Panc1 (cell line): ENCODE results near the gene SHANK1. TPM values are rescaled to one million over a fixed set of nuclear protein-coding genes. Genes with fewer than 3 reads are reported as not detected.

ENCODE experiments used
- ATAC-seq: fragments of 200-7000 bp; cut with Tn5 transposase; 2 replicates; pipeline ENCODE4 v1.9.1; 2020; ENCODE audit warnings: mild to moderate bottlenecking, moderate library complexity
- BruUV-seq: library from RNA; stranded (reverse); fragments of 400-500 nt; replicated peaks from 2 replicates; lab custom pipeline; 2021; lab: Mats Ljungman, UMichigan
- CTCF ChIA-PET: fragments of 300-600 bp; sonication (Branson Sonifier 250); formaldehyde crosslinking; loops from one replicate; lab custom pipeline; 2022; ENCODE audit warnings: antibody characterized with exemption; lab: Charles Lee
- POLR2A ChIA-PET: fragments of 300-600 bp; sonication (Branson Sonifier 250); formaldehyde crosslinking; loops from one replicate; lab custom pipeline; 2022; ENCODE audit warnings: antibody characterized with exemption; lab: Charles Lee
- DNase-seq: peaks from one replicate; pipeline ENCODE4 v3.0.0-alpha.2; 2010; ENCODE audit warnings: low read depth, low spot score
- H3K27ac ChIP-seq: 2 replicates; pipeline ENCODE4 v1.5.1; 2011; ENCODE audit warnings: mild to moderate bottlenecking, low read length, inconsistent platforms
- H3K27me3 ChIP-seq: fragments of 200-500 bp; sonication (Bioruptor generic); 2 replicates; pipeline ENCODE4 v1.6.0; 2014; ENCODE audit warnings: low read length, inconsistent platforms; ENCODE audit not compliant: control insufficient read depth, insufficient read depth
- H3K36me3 ChIP-seq: fragments of 200-500 bp; sonication (Bioruptor generic); 2 replicates; pipeline ENCODE4 v1.5.1; 2014; ENCODE audit warnings: inconsistent platforms, mild to moderate bottlenecking, low read length, moderate library complexity; ENCODE audit not compliant: control insufficient read depth, insufficient read depth
- H3K4me1 ChIP-seq: 2 replicates; pipeline ENCODE4 v1.5.1; 2011; ENCODE audit warnings: inconsistent platforms, mild to moderate bottlenecking, low read length, moderate library complexity; ENCODE audit not compliant: control insufficient read depth, insufficient read depth
- H3K4me3 ChIP-seq, 2 experiments: 2 replicates each; pipeline ENCODE4 v1.5.1; 2011 to 2012; ENCODE audit warnings: low read depth in 2 of 2, low read length in 2 of 2, mild to moderate bottlenecking in 2 of 2, inconsistent platforms in 1 of 2, moderate library complexity in 1 of 2
- H3K9me3 ChIP-seq: fragments of 200-500 bp; sonication (Bioruptor generic); 2 replicates; pipeline ENCODE4 v1.5.1; 2014; ENCODE audit warnings: low read depth, mild to moderate bottlenecking, inconsistent platforms, low read length, moderate library complexity; ENCODE audit not compliant: control insufficient read depth, insufficient read depth
- POLR2AphosphoS5 ChIP-seq: IDR thresholded peaks from 2 replicates; pipeline ENCODE4 v1.6.1; 2012; ENCODE audit warnings: mild to moderate bottlenecking, low read depth, low read length, moderate library complexity
- REST ChIP-seq, 2 experiments: IDR thresholded peaks; 2 replicates each; pipeline ENCODE4 v1.6.1; 2011 to 2012; ENCODE audit warnings: low read depth in 2 of 2, control low read depth in 1 of 2, low read length in 1 of 2, mild to moderate bottlenecking in 1 of 2, moderate library complexity in 1 of 2; ENCODE audit not compliant: insufficient read depth in 1 of 2
- SIN3A ChIP-seq: IDR thresholded peaks from 2 replicates; pipeline ENCODE4 v1.6.1; 2012; ENCODE audit warnings: low read depth, mild to moderate bottlenecking, low read length, moderate library complexity, borderline replicate concordance; ENCODE audit not compliant: insufficient read depth
- TCF7L2 ChIP-seq: IDR thresholded peaks from 2 replicates; pipeline ENCODE4 v1.6.1; 2011; ENCODE audit warnings: mild to moderate bottlenecking, low read depth, low read length, inconsistent platforms
- in situ Hi-C: cut with HindIII; loops from 2 replicates; pipeline ENCODE4 v1.10.0; 2016; ENCODE audit warnings: low sequenced_read_pairs, low pct_unique_long_range_greater_than_20kb
- intact Hi-C: fragments of 100-400 bp; cut with micrococcal nuclease; formaldehyde crosslinking; loops from one replicate; pipeline ENCODE4 v1.10.0; 2022; ENCODE audit not compliant: unreplicated experiment
- total RNA-seq: library from RNA; stranded (reverse); gene quantifications from one replicate; pipeline ENCODE4 v1.2.1, GENCODE V29; 2021; ENCODE audit not compliant: unreplicated experiment
- TF ChIP-seq, protein P1 (sequence below): fragments of 450-650 bp; IDR thresholded peaks from 2 replicates; pipeline ENCODE4 v1.5.1; 2017; ENCODE audit warnings: mild to moderate bottlenecking

Gene SHANK1
- total RNA-seq, 1 experiment from 2014 or later = not detected

DNA sequence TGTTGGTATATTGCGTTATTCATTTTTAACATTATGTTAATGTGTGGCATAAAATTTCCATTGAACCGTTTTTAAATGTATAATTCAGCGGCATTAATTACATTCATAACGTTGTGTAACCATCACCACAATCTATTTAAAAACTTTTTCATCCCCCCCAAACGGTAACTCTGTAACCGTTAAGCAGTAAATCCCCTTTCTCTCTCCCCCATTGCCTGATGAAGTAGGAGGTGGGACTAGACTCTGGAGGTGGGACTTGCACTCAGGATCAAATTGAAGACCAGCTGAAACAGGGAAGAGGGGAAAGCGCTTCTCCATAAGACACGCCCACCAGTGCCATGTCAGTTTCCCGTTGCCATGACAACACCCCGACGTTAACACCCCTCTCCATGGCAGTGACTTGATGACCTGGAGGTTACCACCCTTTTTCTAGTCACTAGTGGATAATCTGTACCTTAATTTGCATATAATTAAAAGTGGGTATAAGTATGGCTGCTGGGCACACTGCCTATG, 20.4 kb upstream of the SHANK1 start:
- BruUV-seq = no TSS peak
- no peak for DNase-seq
- POLR2A ChIA-PET = no interaction called here
- in situ Hi-C loops = no loop called here
- Histone ChIP-seq H3K27me3 (peaks cover 2% of the 10 kb centered on the region; the same call in 1 of the 2 replicates), H3K36me3 (no peaks in the 10 kb centered on the region), H3K27ac (no peak overlapping the region), H3K4me3 (no peak overlapping the region), H3K4me1 (no peaks in the 10 kb centered on the region), H3K9me3 (no peaks in the 10 kb centered on the region)
- no peak for ATAC-seq
- CTCF ChIA-PET = no interaction called here
- TF ChIP-seq POLR2AphosphoS5 (no peak), SIN3A (no peak), TCF7L2 (no peak), REST (IDR thresholded peaks at IDR 0.05; ENCODE audit: insufficient read depth in 1 of 2, low read depth in 2 of 2, low read length in 1 of 2) (no peak)
- TF ChIP-seq, protein P1, sequence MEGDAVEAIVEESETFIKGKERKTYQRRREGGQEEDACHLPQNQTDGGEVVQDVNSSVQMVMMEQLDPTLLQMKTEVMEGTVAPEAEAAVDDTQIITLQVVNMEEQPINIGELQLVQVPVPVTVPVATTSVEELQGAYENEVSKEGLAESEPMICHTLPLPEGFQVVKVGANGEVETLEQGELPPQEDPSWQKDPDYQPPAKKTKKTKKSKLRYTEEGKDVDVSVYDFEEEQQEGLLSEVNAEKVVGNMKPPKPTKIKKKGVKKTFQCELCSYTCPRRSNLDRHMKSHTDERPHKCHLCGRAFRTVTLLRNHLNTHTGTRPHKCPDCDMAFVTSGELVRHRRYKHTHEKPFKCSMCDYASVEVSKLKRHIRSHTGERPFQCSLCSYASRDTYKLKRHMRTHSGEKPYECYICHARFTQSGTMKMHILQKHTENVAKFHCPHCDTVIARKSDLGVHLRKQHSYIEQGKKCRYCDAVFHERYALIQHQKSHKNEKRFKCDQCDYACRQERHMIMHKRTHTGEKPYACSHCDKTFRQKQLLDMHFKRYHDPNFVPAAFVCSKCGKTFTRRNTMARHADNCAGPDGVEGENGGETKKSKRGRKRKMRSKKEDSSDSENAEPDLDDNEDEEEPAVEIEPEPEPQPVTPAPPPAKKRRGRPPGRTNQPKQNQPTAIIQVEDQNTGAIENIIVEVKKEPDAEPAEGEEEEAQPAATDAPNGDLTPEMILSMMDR = no peak
- intact Hi-C loops = no loop called here

DNA sequence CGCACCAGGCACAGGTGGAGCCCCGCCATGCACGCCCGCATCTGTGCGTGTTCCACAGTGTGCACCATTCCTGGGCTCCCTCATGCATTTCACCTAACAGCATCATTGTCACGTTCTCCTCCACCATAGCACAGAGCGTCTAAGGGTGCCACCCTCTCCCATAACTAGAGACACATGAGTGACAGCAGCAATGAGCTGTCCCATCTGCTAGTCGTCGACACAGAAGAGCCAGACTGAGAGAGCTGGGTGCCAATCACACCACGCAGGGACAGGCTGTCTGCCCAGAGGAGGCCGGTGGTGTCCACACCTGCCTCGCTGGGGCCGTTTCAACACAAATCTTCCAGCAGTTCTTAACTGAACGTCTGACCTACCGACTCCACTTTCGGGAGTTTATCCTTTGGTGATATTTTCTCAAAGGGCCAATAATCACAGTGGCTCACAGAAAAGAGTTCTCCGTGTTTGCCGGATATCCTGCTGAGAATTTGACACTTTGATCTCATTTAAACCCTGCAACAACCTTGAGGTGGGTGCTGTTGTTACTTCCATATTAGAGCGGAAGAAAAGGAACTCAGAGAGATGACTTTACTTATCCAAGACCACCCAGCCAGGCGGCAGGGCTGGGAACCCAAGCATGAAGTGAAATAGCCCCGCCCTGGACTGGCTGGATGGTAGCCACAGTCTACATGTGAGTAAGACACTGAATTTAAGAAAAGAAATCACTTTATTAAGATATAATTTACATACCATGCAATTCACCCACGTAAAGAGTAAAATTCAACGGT, 19.7 kb upstream of the SHANK1 start:
- Histone ChIP-seq H3K27me3 (peaks cover 2% of the 10 kb centered on the region; the same call in 1 of the 2 replicates), H3K27ac (no peak overlapping the region), H3K4me3 (no peak overlapping the region), H3K4me1 (no peaks in the 10 kb centered on the region), H3K9me3 (no peaks in the 10 kb centered on the region), H3K36me3 (no peaks in the 10 kb centered on the region)
- in situ Hi-C loops = no loop called here
- no peak for TF ChIP-seq SIN3A
- TF ChIP-seq, protein P1 = no peak
- no peak for TF ChIP-seq POLR2AphosphoS5
- no peak for TF ChIP-seq TCF7L2
- no peak for TF ChIP-seq REST (IDR thresholded peaks at IDR 0.05; ENCODE audit: insufficient read depth in 1 of 2, low read depth in 2 of 2, low read length in 1 of 2)
- intact Hi-C loops = no loop called here
- POLR2A ChIA-PET = no interaction called here
- DNase-seq (no peak), ATAC-seq (no peak)
- CTCF ChIA-PET = no interaction called here
- BruUV-seq = no TSS peak
